HG02884 (cell line): ENCODE data around the gene ZNF536.
"Not testable (repeated sequence)": the region's sequence is repeated elsewhere in the genome, so short reads cannot be mapped to it uniquely, and the experiment has no call there.

Experiments
- ATAC-seq: cut with Tn5 transposase; IDR thresholded peaks from one replicate; pipeline ENCODE4 v1.9.1; 2021; ENCODE audit warnings: mild to moderate bottlenecking, moderate library complexity; ENCODE audit not compliant: unreplicated experiment

Gene ZNF536

GRCh38 chr19:30443531-30444252 is 71.5 kb downstream of the ZNF536 start:
- no peak for ATAC-seq

- ATAC-seq, result no peak
Observed at GRCh38 chr19:30444253-30444671, 72.1 kb downstream of the ZNF536 start.

- ATAC-seq, result no peak
Observed at GRCh38 chr19:30444686-30445232, 72.6 kb downstream of the ZNF536 start.

- ATAC-seq, result no peak
Observed at GRCh38 chr19:30445385-30445784, 73.2 kb downstream of the ZNF536 start.

- ATAC-seq, result not testable (repeated sequence)
Observed at GRCh38 chr19:30446120-30446519, 73.9 kb downstream of the ZNF536 start.

- no peak for ATAC-seq
Observed at GRCh38 chr19:30446850-30447552, 74.8 kb downstream of the ZNF536 start.

- ATAC-seq, result no peak
Observed at GRCh38 chr19:30447553-30447870, 75.3 kb downstream of the ZNF536 start.

GRCh38 chr19:30448386-30449077 is 76.3 kb downstream of the ZNF536 start:
- ATAC-seq, result no peak

- no peak for ATAC-seq
Observed at GRCh38 chr19:30449078-30449590, 77.0 kb downstream of the ZNF536 start.

- ATAC-seq, result no peak
Observed at GRCh38 chr19:30449673-30450072, 77.5 kb downstream of the ZNF536 start.

GRCh38 chr19:30450100-30450499 is 77.9 kb downstream of the ZNF536 start:
- no peak for ATAC-seq

- ATAC-seq, result no peak
Observed at GRCh38 chr19:30450835-30451321, 78.7 kb downstream of the ZNF536 start.

- no peak for ATAC-seq
Observed at GRCh38 chr19:30452931-30453330, 80.7 kb downstream of the ZNF536 start.

- ATAC-seq, result no peak
Observed at GRCh38 chr19:30453743-30454142, 81.6 kb downstream of the ZNF536 start.

- ATAC-seq, result no peak
Observed at GRCh38 chr19:30455881-30456280, 83.7 kb downstream of the ZNF536 start.

- no peak for ATAC-seq
Observed at GRCh38 chr19:30457484-30457883, 85.3 kb downstream of the ZNF536 start.

GRCh38 chr19:30459859-30460258 is 87.7 kb downstream of the ZNF536 start:
- ATAC-seq, result no peak

GRCh38 chr19:30464162-30464561 is 92.0 kb downstream of the ZNF536 start:
- no peak for ATAC-seq

GRCh38 chr19:30466598-30466997 is 94.4 kb downstream of the ZNF536 start:
- ATAC-seq, result not testable (repeated sequence)

GRCh38 chr19:30467239-30467638 is 95.1 kb downstream of the ZNF536 start:
- ATAC-seq, result no peak

GRCh38 chr19:30469774-30470173 is 97.6 kb downstream of the ZNF536 start:
- no peak for ATAC-seq
